ENCODE results near the gene PRKD1. TPM values are rescaled to one million over a fixed set of nuclear protein-coding genes. Genes with fewer than 3 reads are reported as not detected.

PRKD1 gene
- total RNA-seq, 1 experiment from 2014 or later = 9.7 TPM

- no TSS peak for BruUV-seq (replicated peaks)
- intact Hi-C loops (cut with micrococcal nuclease; ENCODE audit: unreplicated experiment) = loop anchor here (5.0 kb wide), 2 partner anchors 148 to 212 kb away; no protein-coding TSS in a partner anchor
- CTCF ChIA-PET = interaction anchor here (0.7 kb wide), 1 partner anchor 849 kb away, joined by 8 read pairs; no protein-coding TSS in a partner anchor
- Mint-ChIP-seq H3K36me3 (ENCODE audit: insufficient read depth, unreplicated experiment) (no peaks in the 10 kb centered on the region), H3K27ac (ENCODE audit: unreplicated experiment) (no peak overlapping the region), H3K4me3 (ENCODE audit: low read depth, unreplicated experiment) (no peak overlapping the region), H3K4me1 (ENCODE audit: low read depth, unreplicated experiment) (peaks cover 21% of the 10 kb centered on the region), H3K27me3 (ENCODE audit: unreplicated experiment) (no peaks in the 10 kb centered on the region), H3K9me3 (ENCODE audit: low read depth, unreplicated experiment) (no peaks in the 10 kb centered on the region)
- DNase-seq = no peak
- TF ChIP-seq, protein P1, sequence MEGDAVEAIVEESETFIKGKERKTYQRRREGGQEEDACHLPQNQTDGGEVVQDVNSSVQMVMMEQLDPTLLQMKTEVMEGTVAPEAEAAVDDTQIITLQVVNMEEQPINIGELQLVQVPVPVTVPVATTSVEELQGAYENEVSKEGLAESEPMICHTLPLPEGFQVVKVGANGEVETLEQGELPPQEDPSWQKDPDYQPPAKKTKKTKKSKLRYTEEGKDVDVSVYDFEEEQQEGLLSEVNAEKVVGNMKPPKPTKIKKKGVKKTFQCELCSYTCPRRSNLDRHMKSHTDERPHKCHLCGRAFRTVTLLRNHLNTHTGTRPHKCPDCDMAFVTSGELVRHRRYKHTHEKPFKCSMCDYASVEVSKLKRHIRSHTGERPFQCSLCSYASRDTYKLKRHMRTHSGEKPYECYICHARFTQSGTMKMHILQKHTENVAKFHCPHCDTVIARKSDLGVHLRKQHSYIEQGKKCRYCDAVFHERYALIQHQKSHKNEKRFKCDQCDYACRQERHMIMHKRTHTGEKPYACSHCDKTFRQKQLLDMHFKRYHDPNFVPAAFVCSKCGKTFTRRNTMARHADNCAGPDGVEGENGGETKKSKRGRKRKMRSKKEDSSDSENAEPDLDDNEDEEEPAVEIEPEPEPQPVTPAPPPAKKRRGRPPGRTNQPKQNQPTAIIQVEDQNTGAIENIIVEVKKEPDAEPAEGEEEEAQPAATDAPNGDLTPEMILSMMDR (IDR thresholded peaks at IDR 0.05; ENCODE audit: unreplicated experiment) = no peak
Observed at GRCh38 chr14:29759521-29760340, 167.9 kb downstream of the PRKD1 start.

- Mint-ChIP-seq H3K27ac (ENCODE audit: unreplicated experiment) (no peak overlapping the region), H3K27me3 (ENCODE audit: unreplicated experiment) (no peaks in the 10 kb centered on the region), H3K36me3 (ENCODE audit: insufficient read depth, unreplicated experiment) (no peaks in the 10 kb centered on the region), H3K4me3 (ENCODE audit: low read depth, unreplicated experiment) (no peak overlapping the region), H3K4me1 (ENCODE audit: low read depth, unreplicated experiment) (peaks cover 29% of the 10 kb centered on the region), H3K9me3 (ENCODE audit: low read depth, unreplicated experiment) (no peaks in the 10 kb centered on the region)
- no TSS peak for BruUV-seq (replicated peaks)
- intact Hi-C loops (cut with micrococcal nuclease; ENCODE audit: unreplicated experiment) = loop anchor here (5.0 kb wide), 2 partner anchors 150 to 210 kb away; no protein-coding TSS in a partner anchor
- DNase-seq = no peak
- TF ChIP-seq, protein P1 (IDR thresholded peaks at IDR 0.05; ENCODE audit: unreplicated experiment) = no peak
- CTCF ChIA-PET = no interaction called here
Observed at GRCh38 chr14:29757711-29758233, 169.9 kb downstream of the PRKD1 start.

GRCh38 chr14:29757188-29757680, 170.4 kb downstream of the PRKD1 start:
- Mint-ChIP-seq H3K27me3 (ENCODE audit: unreplicated experiment) (no peaks in the 10 kb centered on the region), H3K4me3 (ENCODE audit: low read depth, unreplicated experiment) (no peak overlapping the region), H3K36me3 (ENCODE audit: insufficient read depth, unreplicated experiment) (no peaks in the 10 kb centered on the region), H3K4me1 (ENCODE audit: low read depth, unreplicated experiment) (peaks cover 29% of the 10 kb centered on the region), H3K27ac (ENCODE audit: unreplicated experiment) (no peak overlapping the region), H3K9me3 (ENCODE audit: low read depth, unreplicated experiment) (no peaks in the 10 kb centered on the region)
- CTCF ChIA-PET = no interaction called here
- DNase-seq = no peak
- BruUV-seq (replicated peaks) = no TSS peak
- intact Hi-C loops (cut with micrococcal nuclease; ENCODE audit: unreplicated experiment) = loop anchor here (5.0 kb wide), 2 partner anchors 150 to 210 kb away; no protein-coding TSS in a partner anchor
- TF ChIP-seq, protein P1 (IDR thresholded peaks at IDR 0.05; ENCODE audit: unreplicated experiment) = no peak

DNA sequence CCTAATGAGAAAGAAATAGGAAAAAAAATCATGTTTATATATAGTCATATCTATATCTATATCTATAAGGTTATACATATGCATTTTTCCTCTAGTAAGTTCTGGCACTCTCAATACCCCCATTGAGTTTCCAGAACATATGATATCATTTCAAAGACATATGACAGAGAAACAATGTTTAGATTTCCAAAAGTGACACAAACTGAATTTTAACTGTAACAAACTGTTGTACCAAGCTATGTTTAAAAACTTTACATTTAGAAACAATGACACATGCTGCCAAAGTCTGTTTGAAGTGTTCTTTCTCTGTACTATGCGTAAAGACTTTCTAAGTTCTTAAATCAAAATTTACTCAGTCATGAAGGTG, 171.6 kb downstream of the PRKD1 start:
- no peaks in the 10 kb centered on the region for H3K36me3 Mint-ChIP-seq (ENCODE audit: insufficient read depth, unreplicated experiment)
- intact Hi-C loops (cut with micrococcal nuclease; ENCODE audit: unreplicated experiment) = loop anchor here (5.0 kb wide), 2 partner anchors 151 to 209 kb away; no protein-coding TSS in a partner anchor
- H3K4me1 Mint-ChIP-seq (ENCODE audit: low read depth, unreplicated experiment) = peaks cover 29% of the 10 kb centered on the region
- H3K27ac Mint-ChIP-seq (ENCODE audit: unreplicated experiment) = no peak overlapping the region
- BruUV-seq (replicated peaks) = no TSS peak
- TF ChIP-seq, protein P1 (IDR thresholded peaks at IDR 0.05; ENCODE audit: unreplicated experiment) = no peak
- no peak for DNase-seq
- H3K4me3 Mint-ChIP-seq (ENCODE audit: low read depth, unreplicated experiment) = no peak overlapping the region
- no peaks in the 10 kb centered on the region for H3K9me3 Mint-ChIP-seq (ENCODE audit: low read depth, unreplicated experiment)
- no peaks in the 10 kb centered on the region for H3K27me3 Mint-ChIP-seq (ENCODE audit: unreplicated experiment)
- CTCF ChIA-PET = no interaction called here

Data from Calu3 (cell line).